DND-41 (cell line): Measurements from ENCODE around the gene PLEKHA8.

Experiments used
- ATAC-seq: fragments of 200-7000 bp; cut with Tn5 transposase; 3 replicates; pipeline ENCODE4 v1.9.1; 2021; ENCODE audit warnings: low read depth; ENCODE audit not compliant: insufficient read depth
- DNase-seq: peaks from one replicate; pipeline ENCODE4 v3.0.0-alpha.2; 2020
- H2AFZ ChIP-seq: 2 replicates; pipeline ENCODE4 v1.6.0; 2012; ENCODE audit warnings: low read depth, low read length
- H3K27ac ChIP-seq: 2 replicates; pipeline ENCODE4 v1.5.1; 2012; ENCODE audit warnings: low read length, inconsistent platforms
- H3K27me3 ChIP-seq: fragments of 200-600 bp; sonication (generic); 2 replicates; pipeline ENCODE4 v1.6.0; 2012; ENCODE audit warnings: low read length, mild to moderate bottlenecking, inconsistent platforms; ENCODE audit not compliant: insufficient read depth, poor library complexity
- H3K36me3 ChIP-seq: 2 replicates; pipeline ENCODE4 v1.5.1; 2012; ENCODE audit warnings: low read length, inconsistent platforms; ENCODE audit not compliant: insufficient read depth
- H3K4me1 ChIP-seq: 2 replicates; pipeline ENCODE4 v1.5.1; 2012; ENCODE audit warnings: mild to moderate bottlenecking, low read length; ENCODE audit not compliant: insufficient read depth
- H3K4me2 ChIP-seq: 2 replicates; pipeline ENCODE4 v1.6.0; 2012; ENCODE audit warnings: mild to moderate bottlenecking, moderate library complexity, low read length, inconsistent platforms; ENCODE audit not compliant: insufficient read depth
- H3K4me3 ChIP-seq, 2 experiments: fragments of 200-600 bp in 1 of 2; shearing (Covaris generic) in 1 of 2; 2 replicates each; pipeline ENCODE4 v1.5.1; 2012 to 2016; ENCODE audit warnings: inconsistent platforms in 2 of 2, low read length in 2 of 2, mild to moderate bottlenecking in 2 of 2, low read depth in 1 of 2, moderate library complexity in 1 of 2
- H3K79me2 ChIP-seq: 2 replicates; pipeline ENCODE4 v1.6.0; 2012; ENCODE audit warnings: low read length, inconsistent platforms; ENCODE audit not compliant: insufficient read depth
- H3K9ac ChIP-seq: 2 replicates; pipeline ENCODE4 v1.6.0; 2012; ENCODE audit warnings: low read depth, mild to moderate bottlenecking, inconsistent platforms, low read length, moderate library complexity
- H3K9me3 ChIP-seq: 2 replicates; pipeline ENCODE4 v1.5.1; 2012; ENCODE audit warnings: low read length, moderate library complexity, mild to moderate bottlenecking, inconsistent platforms; ENCODE audit not compliant: insufficient read depth, severe bottlenecking
- H4K20me1 ChIP-seq: 2 replicates; pipeline ENCODE4 v1.6.0; 2012; ENCODE audit warnings: low read length; ENCODE audit not compliant: insufficient read depth
- EZH2 ChIP-seq: IDR thresholded peaks from 3 replicates; pipeline ENCODE4 v1.6.1; 2012; ENCODE audit warnings: borderline replicate concordance, low read depth, mild to moderate bottlenecking, moderate library complexity, low read length, inconsistent platforms; ENCODE audit not compliant: severe bottlenecking
- TF ChIP-seq, protein P1 (sequence below): IDR thresholded peaks from 2 replicates; pipeline ENCODE4 v1.5.1; 2012; ENCODE audit warnings: borderline replicate concordance, low read length, moderate library complexity, mild to moderate bottlenecking; ENCODE audit not compliant: poor library complexity, severe bottlenecking; ENCODE audit errors: extremely low read depth

PLEKHA8 gene

DNA sequence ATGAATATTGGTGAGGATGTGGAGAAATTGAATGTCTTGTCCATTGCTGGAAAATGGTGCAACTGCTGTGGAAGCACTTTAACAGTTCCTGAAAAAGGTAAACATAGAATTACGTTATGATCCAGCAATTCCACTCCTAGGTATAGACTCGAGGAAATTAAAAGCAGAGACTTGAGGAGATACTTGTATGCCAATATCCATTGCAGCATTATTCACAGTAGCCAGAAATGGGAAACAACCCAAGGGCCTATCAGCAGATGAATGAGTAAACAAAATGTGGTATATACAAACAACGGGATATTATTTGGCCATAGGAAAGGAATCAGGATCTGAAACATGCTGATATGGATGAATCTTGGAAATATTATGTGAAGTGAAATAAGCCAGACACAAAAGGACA is 74.1 kb downstream of the PLEKHA8 start:
- H3K27ac ChIP-seq: no peak overlapping the region
- no peaks in the 10 kb centered on the region for H4K20me1 ChIP-seq
- TF ChIP-seq, protein P1, sequence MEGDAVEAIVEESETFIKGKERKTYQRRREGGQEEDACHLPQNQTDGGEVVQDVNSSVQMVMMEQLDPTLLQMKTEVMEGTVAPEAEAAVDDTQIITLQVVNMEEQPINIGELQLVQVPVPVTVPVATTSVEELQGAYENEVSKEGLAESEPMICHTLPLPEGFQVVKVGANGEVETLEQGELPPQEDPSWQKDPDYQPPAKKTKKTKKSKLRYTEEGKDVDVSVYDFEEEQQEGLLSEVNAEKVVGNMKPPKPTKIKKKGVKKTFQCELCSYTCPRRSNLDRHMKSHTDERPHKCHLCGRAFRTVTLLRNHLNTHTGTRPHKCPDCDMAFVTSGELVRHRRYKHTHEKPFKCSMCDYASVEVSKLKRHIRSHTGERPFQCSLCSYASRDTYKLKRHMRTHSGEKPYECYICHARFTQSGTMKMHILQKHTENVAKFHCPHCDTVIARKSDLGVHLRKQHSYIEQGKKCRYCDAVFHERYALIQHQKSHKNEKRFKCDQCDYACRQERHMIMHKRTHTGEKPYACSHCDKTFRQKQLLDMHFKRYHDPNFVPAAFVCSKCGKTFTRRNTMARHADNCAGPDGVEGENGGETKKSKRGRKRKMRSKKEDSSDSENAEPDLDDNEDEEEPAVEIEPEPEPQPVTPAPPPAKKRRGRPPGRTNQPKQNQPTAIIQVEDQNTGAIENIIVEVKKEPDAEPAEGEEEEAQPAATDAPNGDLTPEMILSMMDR: no peak
- no peak for TF ChIP-seq EZH2
- H3K9me3 ChIP-seq: peaks cover 6% of the 10 kb centered on the region
- H3K27me3 ChIP-seq: no peaks in the 10 kb centered on the region
- H3K4me1 ChIP-seq: no peaks in the 10 kb centered on the region
- no peaks in the 10 kb centered on the region for H3K79me2 ChIP-seq
- H3K4me2 ChIP-seq: no peak overlapping the region
- no peak overlapping the region for H2AFZ ChIP-seq
- no peak for ATAC-seq
- no peak overlapping the region for H3K4me3 ChIP-seq
- H3K9ac ChIP-seq: no peak overlapping the region
- DNase-seq: no peak
- H3K36me3 ChIP-seq: peaks cover 8% of the 10 kb centered on the region; the same call in 1 of the 2 replicates

DNA sequence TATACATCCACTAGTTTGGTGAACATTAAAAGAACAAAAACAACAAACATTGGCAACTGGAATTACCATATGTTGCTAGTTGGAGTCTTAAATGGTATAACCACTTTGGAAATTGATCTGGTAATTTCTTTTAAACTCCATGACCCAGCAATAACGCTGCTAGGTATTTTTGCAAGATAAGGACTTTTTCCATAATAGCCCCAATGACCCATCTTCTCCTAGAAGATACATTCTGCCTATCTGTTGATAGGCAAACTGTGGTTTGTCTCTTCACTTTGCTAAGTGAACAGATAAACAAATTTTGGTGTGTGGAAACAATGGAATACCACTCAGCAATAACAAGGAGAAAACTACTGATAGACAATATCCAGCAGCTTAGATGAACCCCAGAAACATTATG is 75.9 kb downstream of the PLEKHA8 start:
- Histone ChIP-seq H3K4me2 (no peak overlapping the region), H3K9me3 (peaks cover 3% of the 10 kb centered on the region), H3K27me3 (no peaks in the 10 kb centered on the region), H3K9ac (no peak overlapping the region), H2AFZ (no peak overlapping the region), H3K4me1 (no peaks in the 10 kb centered on the region), H3K4me3 (no peak overlapping the region), H4K20me1 (no peaks in the 10 kb centered on the region), H3K36me3 (peaks cover 3% of the 10 kb centered on the region; the same call in 1 of the 2 replicates), H3K27ac (no peak overlapping the region), H3K79me2 (no peaks in the 10 kb centered on the region)
- ATAC-seq (no peak), DNase-seq (no peak)
- TF ChIP-seq, protein P1: no peak
- no peak for TF ChIP-seq EZH2

DNA sequence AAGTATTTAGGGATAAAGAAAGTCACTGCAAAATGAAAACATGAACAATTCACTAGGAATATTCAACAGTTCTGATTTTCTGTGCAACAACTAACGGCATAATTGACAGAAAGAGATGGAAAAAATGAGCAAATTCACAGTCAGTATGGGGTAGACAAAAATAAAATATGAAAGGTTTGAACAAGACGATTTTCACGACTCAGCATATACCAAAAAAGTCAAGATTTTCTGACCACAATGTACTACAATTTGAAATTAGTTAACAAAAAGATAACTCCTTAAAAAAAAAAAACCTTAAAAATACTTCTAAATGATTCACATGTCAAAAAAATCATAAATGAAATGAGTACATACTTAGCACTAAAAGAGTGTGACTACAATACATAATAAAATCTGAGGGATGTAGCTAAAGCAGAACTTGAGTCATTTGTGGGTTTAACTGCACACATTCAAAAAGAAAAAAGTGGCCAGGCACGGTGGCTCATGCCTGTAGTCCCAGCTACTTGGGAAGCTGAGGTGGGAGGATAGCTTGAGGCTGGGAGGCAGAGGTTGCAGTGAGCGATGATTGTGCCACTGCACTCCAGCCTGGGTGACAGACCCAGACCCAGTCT is 84.0 kb downstream of the PLEKHA8 start:
- Histone ChIP-seq H3K4me3 (no peak overlapping the region), H3K27me3 (no peaks in the 10 kb centered on the region), H3K27ac (no peak overlapping the region), H3K36me3 (no peaks in the 10 kb centered on the region), H3K9ac (no peak overlapping the region), H3K4me1 (no peaks in the 10 kb centered on the region), H2AFZ (no peak overlapping the region), H4K20me1 (no peaks in the 10 kb centered on the region), H3K4me2 (no peak overlapping the region), H3K79me2 (no peaks in the 10 kb centered on the region), H3K9me3 (peaks cover 16% of the 10 kb centered on the region)
- TF ChIP-seq, protein P1: no peak
- no peak for TF ChIP-seq EZH2
- ATAC-seq (no peak), DNase-seq (no peak)
